Measurements from ENCODE around the gene HTR3D.

DNA sequence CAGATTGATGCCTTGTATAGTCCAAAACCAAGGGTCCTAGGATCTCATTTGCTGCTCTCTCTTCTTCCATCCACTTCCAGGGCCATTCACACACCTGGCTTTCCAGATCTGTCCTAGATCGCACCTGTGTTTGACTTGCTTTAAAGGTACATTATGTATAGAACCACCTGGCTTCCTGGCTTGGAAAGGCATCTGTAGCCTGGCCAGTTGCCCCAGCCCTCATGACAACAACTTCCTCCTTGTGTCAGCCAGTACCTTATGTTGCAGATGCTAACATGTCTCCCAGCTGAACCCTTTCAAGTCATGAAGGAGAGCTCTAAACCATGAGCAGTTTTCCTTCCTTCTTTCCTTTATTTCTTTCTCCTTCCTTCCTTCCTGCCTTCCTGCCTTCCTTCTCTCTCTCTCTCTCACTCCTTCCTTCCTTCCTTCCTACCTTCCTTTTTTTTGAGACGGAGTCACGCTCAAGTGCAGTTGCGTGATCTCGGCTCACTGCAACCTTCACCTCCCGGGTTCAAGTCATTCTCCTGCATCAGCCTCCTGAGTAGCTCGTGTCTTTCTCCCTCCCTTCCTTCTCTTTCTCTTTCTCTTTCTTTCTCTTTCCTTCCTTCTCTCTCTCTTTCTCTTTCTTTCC, 18.8 kb downstream of the HTR3D start:
- no peak for TF ChIP-seq POLR2AphosphoS5 (IDR thresholded peaks at IDR 0.05)
- no peak for TF ChIP-seq CTCF (IDR thresholded peaks at IDR 0.05; ENCODE audit: poor library complexity, severe bottlenecking)
